Myocyte (in vitro differentiated cells): ENCODE results near the gene IQGAP3. TPM values are rescaled to one million over a fixed set of nuclear protein-coding genes. Genes with fewer than 3 reads are reported as not detected.
"Not testable (repeated sequence)": the region's sequence is repeated elsewhere in the genome, so short reads cannot be mapped to it uniquely, and the experiment has no call there.

Experiments used
- DNase-seq: peaks from one replicate; pipeline ENCODE4 v3.0.0-alpha.2; 2012; ENCODE audit warnings: low read depth
- total RNA-seq: library from RNA; depleted of rRNA; stranded (reverse); fragments of >200 nt; gene quantifications from 2 replicates; pipeline ENCODE4 v1.2.3, GENCODE V29; 2014

IQGAP3 gene
- total RNA-seq, 1 donor from 2014 or later, result 0.24 TPM

DNA sequence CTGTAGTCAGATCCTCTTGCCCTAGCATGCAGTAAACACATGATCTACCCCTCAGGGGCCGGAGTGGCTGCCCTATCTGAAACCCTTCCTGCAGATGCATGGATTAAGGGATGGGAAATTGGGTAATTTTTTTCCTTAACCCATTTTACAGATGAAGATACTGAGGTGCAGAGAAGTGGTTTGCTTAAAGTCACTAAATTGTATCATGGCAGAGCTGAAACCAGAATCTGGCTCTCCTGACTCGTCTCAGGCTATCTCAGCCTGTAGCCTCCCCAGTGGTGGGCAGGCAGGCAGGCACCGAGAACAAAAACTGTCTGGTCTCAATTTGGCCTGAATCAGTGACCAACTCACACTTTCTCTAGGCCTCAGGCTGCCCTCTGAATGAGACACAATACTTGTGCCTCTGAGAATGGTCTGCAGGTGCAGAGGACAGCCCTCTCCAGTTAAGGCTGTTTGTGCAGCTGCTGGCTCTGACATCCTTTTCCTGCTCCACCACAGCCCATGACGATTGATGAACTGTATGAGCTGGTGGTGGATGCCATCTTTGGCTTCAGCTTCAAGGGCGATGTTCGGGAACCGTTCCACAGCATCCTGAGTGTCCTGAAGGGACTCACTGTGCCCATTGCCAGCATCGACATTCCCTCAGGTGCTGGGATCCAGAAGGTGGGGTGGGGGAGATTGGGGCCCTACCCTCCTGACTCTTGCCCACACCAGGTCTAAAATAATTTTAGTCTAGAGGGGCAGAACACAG is 20.7 kb upstream of the IQGAP3 start:
- DNase-seq, result no peak

GRCh38 chr1:156592158-156592909 is 20.0 kb upstream of the IQGAP3 start:
- DNase-seq, result no peak

DNA sequence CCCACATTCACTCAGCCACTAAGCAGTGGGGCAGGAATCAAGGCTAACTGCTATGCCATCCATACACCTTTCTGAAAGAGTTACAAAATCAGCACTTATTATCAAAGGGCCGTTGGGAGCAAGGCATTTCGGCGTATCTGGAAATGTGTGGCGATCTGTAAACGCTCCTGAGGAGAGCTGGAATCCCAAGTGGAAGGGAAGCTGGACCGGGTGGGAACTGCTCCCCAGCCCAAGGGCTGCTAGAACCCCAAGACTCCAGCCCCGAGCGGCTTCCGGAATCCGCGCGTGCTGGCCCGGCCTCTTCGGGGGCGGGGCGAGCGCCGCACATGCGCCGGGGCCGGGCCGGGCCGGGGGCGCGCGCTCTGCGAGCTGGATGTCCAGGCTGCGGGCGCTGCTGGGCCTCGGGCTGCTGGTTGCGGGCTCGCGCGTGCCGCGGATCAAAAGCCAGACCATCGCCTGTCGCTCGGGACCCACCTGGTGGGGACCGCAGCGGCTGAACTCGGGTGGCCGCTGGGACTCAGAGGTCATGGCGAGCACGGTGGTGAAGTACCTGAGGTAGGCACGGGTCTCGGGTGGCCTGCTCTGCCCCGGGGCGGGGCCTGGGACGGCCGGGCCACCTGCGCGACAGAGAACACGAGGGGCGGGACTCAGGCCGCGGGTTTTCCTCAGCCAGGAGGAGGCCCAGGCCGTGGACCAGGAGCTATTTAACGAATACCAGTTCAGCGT is 19.2 kb upstream of the IQGAP3 start, which contains the start of gene NAXE:
Gene NAXE, plus strand, starts transcription at position 345 of the 726 bp plus-strand sequence. Its CDS starts 29 bp downstream, at position 374.
- peak; percentile 77 for DNase-seq

GRCh38 chr1:156591181-156591431 is 18.7 kb upstream of the IQGAP3 start:
- no peak for DNase-seq

DNA sequence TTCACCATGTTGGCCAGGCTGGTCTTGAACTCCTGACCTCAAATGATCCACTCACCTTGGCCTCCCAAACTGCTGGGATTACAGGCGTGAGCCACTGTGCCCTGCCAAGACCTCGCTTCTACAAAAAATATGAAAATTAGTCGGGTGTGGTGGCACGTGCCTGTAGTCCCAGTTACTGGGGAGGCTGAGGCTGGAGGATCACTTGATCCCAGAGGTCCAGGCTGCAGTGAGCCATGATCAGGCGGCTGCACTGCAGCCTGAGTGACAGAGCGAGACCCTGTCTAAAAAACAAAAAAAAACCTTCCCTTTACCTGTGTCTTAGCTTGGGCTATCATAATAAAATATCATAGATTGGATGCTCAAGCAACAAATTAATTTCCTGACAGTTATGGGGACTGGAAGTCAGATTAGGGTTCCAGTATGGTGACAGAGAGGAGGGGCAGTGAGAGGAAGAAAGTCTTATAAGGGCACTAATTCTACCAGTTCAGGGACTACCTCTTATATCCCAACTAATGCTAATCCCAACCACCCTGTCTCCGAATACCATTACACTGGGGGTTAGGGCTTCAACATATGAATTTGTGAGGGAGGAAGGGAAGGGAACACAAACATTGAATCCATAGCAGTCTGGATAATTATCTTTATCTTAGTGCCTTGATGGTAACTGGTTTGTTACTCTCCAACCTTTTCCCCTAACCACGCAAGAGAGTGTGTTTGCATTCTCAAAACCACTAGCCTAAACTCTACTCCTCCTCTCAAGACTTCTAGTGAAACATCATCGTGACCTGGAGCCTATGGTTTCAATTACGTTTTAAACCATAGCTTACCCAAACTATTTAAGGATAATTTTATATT is 18.2 kb upstream of the IQGAP3 start:
- DNase-seq, result no peak

DNA sequence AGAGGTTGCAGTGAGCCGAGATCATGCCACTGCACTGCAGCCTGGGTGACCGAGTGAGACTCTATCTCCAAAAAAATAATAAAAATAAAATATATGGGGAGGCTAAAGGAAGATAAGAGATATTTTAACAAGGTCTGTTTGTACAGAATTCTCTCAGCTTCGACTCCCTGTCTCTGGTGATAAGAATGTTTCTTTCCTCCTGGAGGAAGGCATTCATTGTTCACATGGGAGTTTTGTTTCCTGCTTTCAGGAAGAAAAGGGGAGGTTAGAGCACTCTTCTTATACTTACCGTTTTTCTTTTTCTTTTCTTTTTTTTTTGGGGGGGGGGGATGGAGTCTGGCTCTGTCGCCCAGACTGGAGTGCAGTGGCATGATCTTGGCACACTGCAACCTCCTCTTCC is 17.2 kb upstream of the IQGAP3 start:
- DNase-seq, result no peak

- DNase-seq, result not testable (repeated sequence)
Measured at GRCh38 chr1:156587927-156588326, 15.6 kb upstream of the IQGAP3 start.

DNA sequence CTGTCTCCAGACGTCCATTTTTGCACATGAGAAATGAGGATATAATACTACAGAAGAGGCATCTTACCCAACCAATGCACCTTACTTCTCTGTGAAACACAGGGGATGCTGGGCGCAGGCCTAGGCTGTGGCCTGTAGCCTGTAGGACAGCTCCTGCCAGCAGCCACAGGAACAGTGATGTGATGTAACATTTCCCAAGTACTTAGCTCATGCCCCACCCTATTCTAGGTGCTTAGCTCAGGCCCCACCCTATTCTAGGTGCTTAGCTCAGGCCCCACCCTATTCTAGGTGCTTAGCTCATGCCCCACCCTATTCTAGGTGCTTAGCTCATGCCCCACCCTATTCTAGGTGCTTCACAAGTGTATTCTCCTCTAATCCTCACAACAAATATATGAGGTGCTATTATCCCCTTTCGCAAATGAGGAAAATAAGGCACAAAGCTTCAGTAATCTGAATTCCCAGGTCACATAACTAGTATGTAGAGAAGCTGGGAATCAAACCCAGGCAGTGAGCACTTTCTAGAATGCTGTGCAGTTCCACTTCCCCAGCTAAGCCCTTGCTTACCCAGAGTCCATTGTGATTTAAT is 14.6 kb upstream of the IQGAP3 start:
- DNase-seq, result no peak

- DNase-seq, result no peak
Measured at GRCh38 chr1:156586323-156586722, 14.0 kb upstream of the IQGAP3 start.

DNA sequence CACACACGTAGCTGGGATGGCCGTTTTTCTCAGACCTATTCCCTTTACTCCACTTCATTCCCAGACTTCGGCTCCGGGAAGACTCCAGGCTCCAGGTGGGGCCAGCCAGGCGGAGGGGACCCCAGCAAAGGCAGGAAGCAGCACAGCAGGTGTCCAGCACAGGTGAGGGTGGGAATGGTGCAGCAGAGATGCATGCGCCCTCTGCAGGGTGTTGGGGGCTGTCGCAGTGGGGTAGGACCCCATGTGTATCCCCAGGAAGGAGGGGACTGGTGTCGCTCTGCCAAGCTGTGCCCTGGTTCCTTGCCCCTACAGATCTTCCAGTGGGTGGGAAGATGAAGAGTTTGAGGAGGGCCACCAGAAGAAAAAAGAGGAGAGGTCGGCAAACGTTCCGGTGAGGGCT is 12.4 kb upstream of the IQGAP3 start:
- DNase-seq, result no peak

DNA sequence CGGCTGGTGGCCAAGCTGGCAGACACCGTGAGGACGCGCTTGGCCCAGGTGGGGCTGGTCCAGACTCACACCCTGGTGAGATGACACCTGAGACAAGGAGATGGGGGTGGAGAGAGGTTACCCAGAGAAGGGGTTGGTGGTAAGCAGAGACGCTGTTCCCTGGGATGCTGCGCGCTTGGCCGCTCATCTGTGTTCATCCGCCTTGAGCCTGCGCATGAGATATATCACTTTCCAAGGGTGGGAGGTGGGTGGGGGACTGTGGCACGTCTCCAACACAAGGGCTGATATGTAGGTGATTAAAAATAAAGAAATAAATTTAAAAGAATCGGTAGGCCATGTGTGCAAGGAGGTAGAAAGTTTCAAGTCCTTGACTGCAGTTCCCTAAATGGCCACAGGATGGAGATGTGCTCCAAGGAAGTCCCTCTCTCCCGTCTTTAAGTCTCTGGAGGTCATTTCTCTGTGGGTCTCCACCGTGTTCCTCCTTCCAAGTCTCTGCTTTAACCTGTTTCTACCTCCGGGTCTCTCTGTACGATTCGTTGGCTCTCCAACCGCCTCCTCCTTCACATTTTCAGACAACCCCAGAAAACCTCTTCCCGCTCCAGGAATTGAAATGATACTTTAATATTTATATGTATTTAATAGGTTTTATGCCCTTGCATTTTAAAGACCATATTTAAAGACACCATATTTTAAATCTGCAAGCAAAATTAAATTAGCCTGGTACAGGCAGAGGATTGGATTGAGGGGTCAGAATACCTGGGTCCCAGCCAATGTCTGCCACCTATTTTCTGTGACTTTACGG is 11.7 kb upstream of the IQGAP3 start:
- peak; percentile 80 for DNase-seq

DNA sequence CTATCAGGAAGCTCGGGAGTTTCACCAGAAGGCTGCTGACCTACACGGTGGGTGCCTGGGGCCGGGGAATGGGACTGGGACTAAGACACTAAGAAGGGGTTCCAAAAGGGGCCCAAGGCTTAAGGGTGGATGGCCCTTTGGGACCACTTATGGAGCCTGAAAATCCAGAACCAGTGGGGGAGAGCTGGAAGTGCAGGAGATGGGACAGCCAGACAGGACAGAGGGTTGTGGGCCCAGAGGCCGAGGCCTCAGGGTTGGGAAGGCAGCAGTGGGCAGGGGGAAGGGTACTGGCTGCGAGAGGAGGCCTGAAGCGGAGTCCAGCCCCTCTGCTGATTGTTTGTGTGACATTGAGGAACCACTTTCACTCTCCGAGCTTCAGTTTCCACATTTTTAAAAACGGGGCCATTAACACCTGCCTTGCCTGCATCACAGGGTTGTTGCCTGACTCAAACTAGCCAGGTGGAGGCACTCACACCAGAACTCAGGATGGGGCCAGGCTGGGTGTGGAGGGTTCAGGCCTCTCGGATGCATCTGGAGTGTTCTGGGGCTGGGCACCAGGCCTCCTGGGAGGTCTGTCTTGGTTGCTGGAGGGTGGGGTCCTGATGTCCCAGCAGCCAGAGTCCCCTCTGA is 10.1 kb upstream of the IQGAP3 start:
- DNase-seq, result no peak

DNA sequence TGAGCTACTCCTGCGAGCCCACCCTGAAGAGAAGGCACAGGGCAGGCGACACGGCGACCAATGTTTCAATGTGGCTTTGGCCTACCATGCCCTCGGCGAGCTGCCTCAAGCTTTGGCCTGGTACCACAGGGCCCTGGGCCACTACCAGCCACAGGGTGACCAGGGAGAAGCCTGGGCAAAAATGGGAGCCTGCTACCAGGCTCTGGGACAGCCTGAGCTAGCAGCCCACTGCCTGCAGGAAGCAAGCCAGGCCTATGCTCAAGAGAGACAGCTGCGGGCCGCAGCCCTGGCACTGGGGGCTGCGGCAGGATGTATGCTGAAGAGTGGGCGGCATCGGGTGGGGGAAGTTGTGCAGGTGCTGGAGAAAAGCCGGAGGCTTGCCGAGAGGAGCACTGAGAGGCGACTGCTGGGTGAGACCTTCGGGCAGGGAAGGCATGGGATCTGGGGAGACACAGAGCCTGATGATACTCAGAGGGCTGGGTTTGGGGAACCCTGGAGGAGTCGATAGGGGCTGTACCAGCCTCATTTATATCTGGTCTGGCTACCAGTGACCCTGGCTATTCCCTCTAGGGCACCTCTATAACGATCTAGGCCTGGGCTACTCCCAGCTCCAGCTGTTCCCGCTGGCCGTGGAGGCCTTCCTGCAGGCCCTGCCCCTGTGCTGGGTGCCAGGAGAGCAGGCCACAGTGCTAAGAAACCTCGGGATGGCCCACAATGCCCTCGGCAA is 9.5 kb upstream of the IQGAP3 start:
- peak; percentile 48 for DNase-seq

DNA sequence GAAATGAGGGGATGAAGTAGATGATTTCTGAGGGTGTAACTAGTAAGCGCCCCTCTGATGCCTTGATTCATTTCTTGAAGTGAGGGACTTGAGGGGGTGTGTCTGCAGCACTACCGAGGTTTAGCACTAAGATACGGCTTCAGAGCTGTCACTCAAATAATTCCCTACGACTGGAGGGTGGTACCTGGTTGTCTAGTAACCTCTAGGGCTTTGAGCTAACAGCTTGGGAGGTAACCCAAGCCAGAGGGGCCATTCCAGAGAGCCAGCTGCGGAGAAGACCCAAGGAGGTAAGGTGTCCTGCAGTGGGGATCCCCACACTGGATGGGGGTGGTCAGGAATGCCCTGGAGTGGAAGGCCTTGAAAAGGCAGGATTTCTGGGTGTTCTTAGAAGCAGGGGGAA is 7.1 kb upstream of the IQGAP3 start, which contains the start of gene TTC24:
Gene TTC24, plus strand, starts transcription at position 252 of the 400 bp plus-strand sequence. CDS start 1,642 bp downstream, outside the sequence.
- no peak for DNase-seq

- no peak for DNase-seq
Measured at GRCh38 chr1:156578055-156578454, 5.7 kb upstream of the IQGAP3 start.

DNA sequence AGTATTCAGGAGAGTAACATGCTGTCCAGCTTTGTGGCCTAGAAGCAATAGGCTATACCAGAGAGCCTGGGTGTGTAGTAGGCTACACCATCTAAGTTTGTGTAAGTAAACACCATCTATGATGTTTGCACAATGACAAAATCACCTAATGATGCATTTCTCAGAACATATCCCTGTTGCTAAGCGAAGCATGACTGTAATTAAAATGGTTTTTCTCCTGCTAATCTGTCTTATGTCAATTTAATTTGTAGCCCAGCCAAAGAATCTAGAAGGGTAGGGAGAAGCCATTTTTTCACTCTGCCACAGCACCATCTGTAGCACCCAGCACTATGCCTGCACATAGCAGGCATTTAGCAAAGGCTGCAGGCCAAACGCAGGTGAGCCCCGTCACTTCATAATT is 5.2 kb upstream of the IQGAP3 start:
- no peak for DNase-seq

DNA sequence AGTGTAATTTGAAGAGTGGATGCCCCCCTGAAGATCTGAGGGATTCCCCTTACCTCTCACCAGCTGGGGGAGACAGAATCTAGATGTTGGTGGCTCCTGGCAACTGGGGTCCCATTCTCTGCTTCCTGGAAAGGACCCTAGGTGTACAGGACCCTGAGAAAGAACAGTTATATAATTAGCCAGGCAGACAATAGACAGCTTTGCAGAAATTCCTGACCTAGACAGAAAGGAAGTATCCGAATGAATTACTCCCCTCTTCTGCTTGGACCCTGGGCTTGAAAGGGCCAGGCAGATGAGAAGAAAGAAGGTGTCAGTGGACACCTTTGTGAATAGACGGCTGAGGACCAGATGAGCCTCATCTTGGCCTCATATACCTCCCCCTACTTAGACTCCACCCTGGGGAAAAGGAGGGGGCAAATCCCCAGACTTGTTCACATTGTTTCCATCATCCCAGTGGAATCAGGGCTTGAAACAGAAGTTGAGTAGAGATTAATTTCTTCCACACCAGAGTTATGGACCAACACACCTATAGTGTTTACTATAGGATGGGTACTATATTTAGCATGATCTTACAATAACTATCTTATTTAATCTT is 1.8 kb upstream of the IQGAP3 start:
- no peak for DNase-seq

DNA sequence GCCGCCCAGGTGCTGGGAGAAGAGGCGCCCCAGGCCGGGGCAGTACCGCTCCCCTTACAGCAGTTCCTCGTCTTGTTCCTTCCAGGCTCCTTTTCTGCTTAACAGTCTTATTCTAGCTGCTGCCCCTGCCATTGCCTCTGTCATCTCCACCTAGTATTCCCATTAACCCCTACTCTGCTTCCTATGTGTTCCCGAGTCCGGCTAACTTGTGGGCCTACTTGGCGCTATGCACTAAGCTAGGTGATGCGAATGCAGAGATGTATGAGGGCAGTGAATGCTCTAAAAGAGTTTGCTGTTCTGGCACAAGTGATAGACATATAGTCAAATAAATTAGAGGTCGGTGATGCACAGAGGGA is 276 bp upstream of the IQGAP3 start:
- no peak for DNase-seq
